Panc1 (cell line): ENCODE data around the gene CDK14.

Source experiments
- CTCF ChIP-seq: fragments of 450-650 bp; IDR thresholded peaks from 2 replicates; pipeline ENCODE4 v1.5.1; 2017; ENCODE audit warnings: mild to moderate bottlenecking
- POLR2AphosphoS5 ChIP-seq: IDR thresholded peaks from 2 replicates; pipeline ENCODE4 v1.6.1; 2012; ENCODE audit warnings: mild to moderate bottlenecking, low read depth, low read length, moderate library complexity
- REST ChIP-seq, 2 experiments: IDR thresholded peaks; 2 replicates each; pipeline ENCODE4 v1.6.1; 2011 to 2012; ENCODE audit warnings: low read depth in 2 of 2, control low read depth in 1 of 2, low read length in 1 of 2, mild to moderate bottlenecking in 1 of 2, moderate library complexity in 1 of 2; ENCODE audit not compliant: insufficient read depth in 1 of 2
- SIN3A ChIP-seq: IDR thresholded peaks from 2 replicates; pipeline ENCODE4 v1.6.1; 2012; ENCODE audit warnings: low read depth, mild to moderate bottlenecking, low read length, moderate library complexity, borderline replicate concordance; ENCODE audit not compliant: insufficient read depth

- no peak for TF ChIP-seq POLR2AphosphoS5
- TF ChIP-seq SIN3A: no peak
- TF ChIP-seq CTCF: no peak
- TF ChIP-seq REST (IDR thresholded peaks at IDR 0.05; ENCODE audit: insufficient read depth in 1 of 2, low read depth in 2 of 2, low read length in 1 of 2): no peak
These were observed 539.2 kb downstream of the CDK14 start for GRCh38 chr7:91135300-91135699.
